GM19043 (cell line): ENCODE results near the gene MDH2.
"Not testable (repeated sequence)": the region's sequence is repeated elsewhere in the genome, so short reads cannot be mapped to it uniquely, and the experiment has no call there.

ENCODE experiments used
- ATAC-seq: cut with Tn5 transposase; IDR thresholded peaks from one replicate; pipeline ENCODE4 v1.9.1; 2021; ENCODE audit warnings: low read depth; ENCODE audit not compliant: unreplicated experiment

Gene MDH2

GRCh38 chr7:76047811-76048667 lies at the start of gene MDH2, which contains the start of gene STYXL1:
MDH2 (plus strand) TSS chr7:76048106; CDS start chr7:76048161, 55 bp downstream.
STYXL1 (minus strand) TSS chr7:76048000; CDS start chr7:76030523, 17,477 bp downstream.
- ATAC-seq, result peak; percentile 93

- no peak for ATAC-seq
These were observed 47.3 kb upstream of the MDH2 start for GRCh38 chr7:76000566-76000965.

- ATAC-seq, result no peak
These were observed 45.8 kb upstream of the MDH2 start for GRCh38 chr7:76002139-76002538.

GRCh38 chr7:76002822-76003221 lies 45.1 kb upstream of the MDH2 start:
- no peak for ATAC-seq

- no peak for ATAC-seq
These were observed 44.6 kb upstream of the MDH2 start for GRCh38 chr7:76003351-76003750.

GRCh38 chr7:76005004-76005403 lies 42.9 kb upstream of the MDH2 start:
- not testable (repeated sequence) for ATAC-seq

GRCh38 chr7:76008156-76008687 lies 39.7 kb upstream of the MDH2 start:
- no peak for ATAC-seq

- ATAC-seq, result no peak
These were observed 38.0 kb upstream of the MDH2 start for GRCh38 chr7:76009672-76010600.

- ATAC-seq, result no peak
These were observed 36.5 kb upstream of the MDH2 start for GRCh38 chr7:76011442-76011861.

GRCh38 chr7:76016191-76016947 lies 31.5 kb upstream of the MDH2 start:
- ATAC-seq, result no peak

- ATAC-seq, result not testable (repeated sequence)
These were observed 29.4 kb upstream of the MDH2 start for GRCh38 chr7:76018520-76018919.

- no peak for ATAC-seq
These were observed 27.7 kb upstream of the MDH2 start for GRCh38 chr7:76020031-76020714.

- ATAC-seq, result no peak
These were observed 25.7 kb upstream of the MDH2 start for GRCh38 chr7:76022026-76022780.

- ATAC-seq, result no peak
These were observed 24.9 kb upstream of the MDH2 start for GRCh38 chr7:76023002-76023401.

GRCh38 chr7:76029682-76030081 lies 18.2 kb upstream of the MDH2 start:
- not testable (repeated sequence) for ATAC-seq

GRCh38 chr7:76031964-76032363 lies 15.9 kb upstream of the MDH2 start:
- ATAC-seq, result no peak

- ATAC-seq, result no peak
These were observed 10.6 kb upstream of the MDH2 start for GRCh38 chr7:76037310-76037709.

GRCh38 chr7:76040126-76040525 lies 7.8 kb upstream of the MDH2 start:
- ATAC-seq, result no peak

GRCh38 chr7:76044375-76044865 lies 3.5 kb upstream of the MDH2 start:
- no peak for ATAC-seq
